Measurements from ENCODE around the gene C7orf57.

DNA sequence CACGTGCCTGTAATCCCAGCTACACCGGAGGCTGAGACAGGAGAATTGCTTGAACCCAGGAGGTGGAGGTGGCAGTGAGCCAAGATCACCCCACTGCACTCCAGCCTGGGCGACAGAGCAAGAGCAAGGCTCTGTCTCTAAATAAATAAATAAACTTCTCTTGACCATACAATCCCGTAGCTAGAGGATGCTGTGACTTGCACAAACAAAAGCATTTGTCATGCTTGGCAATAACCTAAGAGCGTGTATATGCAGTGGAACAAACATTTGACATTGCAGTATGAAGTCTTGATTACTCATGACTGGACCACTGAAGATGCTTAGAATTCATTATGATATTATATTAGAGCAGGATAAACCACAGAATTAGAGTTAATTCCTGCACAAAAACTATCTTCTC, 1.4 kb upstream of the C7orf57 start:
- TF ChIP-seq, protein P1, sequence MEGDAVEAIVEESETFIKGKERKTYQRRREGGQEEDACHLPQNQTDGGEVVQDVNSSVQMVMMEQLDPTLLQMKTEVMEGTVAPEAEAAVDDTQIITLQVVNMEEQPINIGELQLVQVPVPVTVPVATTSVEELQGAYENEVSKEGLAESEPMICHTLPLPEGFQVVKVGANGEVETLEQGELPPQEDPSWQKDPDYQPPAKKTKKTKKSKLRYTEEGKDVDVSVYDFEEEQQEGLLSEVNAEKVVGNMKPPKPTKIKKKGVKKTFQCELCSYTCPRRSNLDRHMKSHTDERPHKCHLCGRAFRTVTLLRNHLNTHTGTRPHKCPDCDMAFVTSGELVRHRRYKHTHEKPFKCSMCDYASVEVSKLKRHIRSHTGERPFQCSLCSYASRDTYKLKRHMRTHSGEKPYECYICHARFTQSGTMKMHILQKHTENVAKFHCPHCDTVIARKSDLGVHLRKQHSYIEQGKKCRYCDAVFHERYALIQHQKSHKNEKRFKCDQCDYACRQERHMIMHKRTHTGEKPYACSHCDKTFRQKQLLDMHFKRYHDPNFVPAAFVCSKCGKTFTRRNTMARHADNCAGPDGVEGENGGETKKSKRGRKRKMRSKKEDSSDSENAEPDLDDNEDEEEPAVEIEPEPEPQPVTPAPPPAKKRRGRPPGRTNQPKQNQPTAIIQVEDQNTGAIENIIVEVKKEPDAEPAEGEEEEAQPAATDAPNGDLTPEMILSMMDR (IDR thresholded peaks at IDR 0.05; ENCODE audit: low read length) = no peak
- TF ChIP-seq EZH2 (optimal IDR thresholded peaks at IDR 0.05; ENCODE audit: low read depth, low read length) (no peak), EZH2phosphoT487 (IDR thresholded peaks at IDR 0.05; ENCODE audit: low read length) (no peak)
